MM.1S (cell line): ENCODE measurements around the gene SEMA6A.

ENCODE experiments used
- DNase-seq: peaks from one replicate; pipeline ENCODE4 v3.0.0-alpha.2; 2015
- H2AFZ ChIP-seq: fragments of 300-600 bp; sonication (generic); 2 replicates; pipeline ENCODE4 v1.6.0; 2016; ENCODE audit warnings: antibody characterized with exemption, low read length
- H3F3A ChIP-seq: fragments of 300-600 bp; sonication (generic); 2 replicates; pipeline ENCODE4 v1.6.1; 2016; ENCODE audit warnings: mild to moderate bottlenecking, antibody characterized with exemption, low read length, moderate library complexity, mixed read lengths; ENCODE audit not compliant: insufficient read depth
- H3K27ac ChIP-seq: fragments of 300-600 bp; sonication (generic); 2 replicates; pipeline ENCODE4 v1.5.1; 2016; ENCODE audit warnings: mild to moderate bottlenecking, low read length
- H3K27me3 ChIP-seq: fragments of 300-600 bp; sonication (generic); replicated peaks from 2 replicates; pipeline ENCODE4 v1.6.0; 2016; ENCODE audit warnings: low read length; ENCODE audit not compliant: insufficient read depth
- H3K36me3 ChIP-seq: fragments of 300-600 bp; sonication (generic); replicated peaks from 2 replicates; pipeline ENCODE4 v1.6.1; 2016; ENCODE audit warnings: mild to moderate bottlenecking, low read length, mixed read lengths; ENCODE audit not compliant: insufficient read depth
- H3K4me1 ChIP-seq: fragments of 300-600 bp; sonication (generic); 2 replicates; pipeline ENCODE4 v1.6.1; 2016; ENCODE audit warnings: low read length, mixed read lengths
- H3K4me2 ChIP-seq: fragments of 300-600 bp; sonication (generic); 2 replicates; pipeline ENCODE4 v1.6.0; 2016; ENCODE audit warnings: low read depth, low read length
- H3K4me3 ChIP-seq: fragments of 300-600 bp; sonication (generic); 2 replicates; pipeline ENCODE4 v1.5.1; 2016; ENCODE audit warnings: low read length, mixed read lengths
- H3K79me2 ChIP-seq: fragments of 300-600 bp; sonication (generic); 2 replicates; pipeline ENCODE4 v1.6.1; 2016; ENCODE audit warnings: mixed run types, low read length, mixed read lengths
- H3K9ac ChIP-seq: fragments of 300-600 bp; sonication (generic); 2 replicates; pipeline ENCODE4 v1.6.1; 2016; ENCODE audit warnings: low read length, mixed read lengths
- H3K9me2 ChIP-seq: fragments of 300-600 bp; sonication (generic); replicated peaks from 2 replicates; pipeline ENCODE4 v1.6.1; 2016; ENCODE audit warnings: mild to moderate bottlenecking, low read length, mixed read lengths; ENCODE audit not compliant: insufficient read depth
- H3K9me3 ChIP-seq: fragments of 300-600 bp; sonication (generic); replicated peaks from 2 replicates; pipeline ENCODE4 v1.6.1; 2016; ENCODE audit warnings: mild to moderate bottlenecking, low read length, mixed read lengths; ENCODE audit not compliant: insufficient read depth
- H4K20me1 ChIP-seq: fragments of 300-600 bp; sonication (generic); 2 replicates; pipeline ENCODE4 v1.6.1; 2016; ENCODE audit warnings: mild to moderate bottlenecking, low read length, moderate library complexity, mixed read lengths; ENCODE audit not compliant: insufficient read depth
- EZH2 ChIP-seq: fragments of 300-600 bp; sonication (generic); optimal IDR thresholded peaks from 2 replicates; pipeline ENCODE3; 2017; ENCODE audit warnings: low read depth, mild to moderate bottlenecking, antibody characterized with exemption, low read length, mixed read lengths
- EZH2phosphoT487 ChIP-seq: fragments of 300-600 bp; sonication (generic); IDR thresholded peaks from 2 replicates; pipeline ENCODE4 v1.6.1; 2018; ENCODE audit warnings: antibody characterized with exemption, low read length
- TF ChIP-seq, protein P1 (sequence below): fragments of 300-600 bp; sonication (generic); IDR thresholded peaks from 2 replicates; pipeline ENCODE4 v1.5.1; 2016; ENCODE audit warnings: antibody characterized with exemption, low read length, mixed read lengths

SEMA6A gene, protein sequence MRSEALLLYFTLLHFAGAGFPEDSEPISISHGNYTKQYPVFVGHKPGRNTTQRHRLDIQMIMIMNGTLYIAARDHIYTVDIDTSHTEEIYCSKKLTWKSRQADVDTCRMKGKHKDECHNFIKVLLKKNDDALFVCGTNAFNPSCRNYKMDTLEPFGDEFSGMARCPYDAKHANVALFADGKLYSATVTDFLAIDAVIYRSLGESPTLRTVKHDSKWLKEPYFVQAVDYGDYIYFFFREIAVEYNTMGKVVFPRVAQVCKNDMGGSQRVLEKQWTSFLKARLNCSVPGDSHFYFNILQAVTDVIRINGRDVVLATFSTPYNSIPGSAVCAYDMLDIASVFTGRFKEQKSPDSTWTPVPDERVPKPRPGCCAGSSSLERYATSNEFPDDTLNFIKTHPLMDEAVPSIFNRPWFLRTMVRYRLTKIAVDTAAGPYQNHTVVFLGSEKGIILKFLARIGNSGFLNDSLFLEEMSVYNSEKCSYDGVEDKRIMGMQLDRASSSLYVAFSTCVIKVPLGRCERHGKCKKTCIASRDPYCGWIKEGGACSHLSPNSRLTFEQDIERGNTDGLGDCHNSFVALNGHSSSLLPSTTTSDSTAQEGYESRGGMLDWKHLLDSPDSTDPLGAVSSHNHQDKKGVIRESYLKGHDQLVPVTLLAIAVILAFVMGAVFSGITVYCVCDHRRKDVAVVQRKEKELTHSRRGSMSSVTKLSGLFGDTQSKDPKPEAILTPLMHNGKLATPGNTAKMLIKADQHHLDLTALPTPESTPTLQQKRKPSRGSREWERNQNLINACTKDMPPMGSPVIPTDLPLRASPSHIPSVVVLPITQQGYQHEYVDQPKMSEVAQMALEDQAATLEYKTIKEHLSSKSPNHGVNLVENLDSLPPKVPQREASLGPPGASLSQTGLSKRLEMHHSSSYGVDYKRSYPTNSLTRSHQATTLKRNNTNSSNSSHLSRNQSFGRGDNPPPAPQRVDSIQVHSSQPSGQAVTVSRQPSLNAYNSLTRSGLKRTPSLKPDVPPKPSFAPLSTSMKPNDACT

DNA sequence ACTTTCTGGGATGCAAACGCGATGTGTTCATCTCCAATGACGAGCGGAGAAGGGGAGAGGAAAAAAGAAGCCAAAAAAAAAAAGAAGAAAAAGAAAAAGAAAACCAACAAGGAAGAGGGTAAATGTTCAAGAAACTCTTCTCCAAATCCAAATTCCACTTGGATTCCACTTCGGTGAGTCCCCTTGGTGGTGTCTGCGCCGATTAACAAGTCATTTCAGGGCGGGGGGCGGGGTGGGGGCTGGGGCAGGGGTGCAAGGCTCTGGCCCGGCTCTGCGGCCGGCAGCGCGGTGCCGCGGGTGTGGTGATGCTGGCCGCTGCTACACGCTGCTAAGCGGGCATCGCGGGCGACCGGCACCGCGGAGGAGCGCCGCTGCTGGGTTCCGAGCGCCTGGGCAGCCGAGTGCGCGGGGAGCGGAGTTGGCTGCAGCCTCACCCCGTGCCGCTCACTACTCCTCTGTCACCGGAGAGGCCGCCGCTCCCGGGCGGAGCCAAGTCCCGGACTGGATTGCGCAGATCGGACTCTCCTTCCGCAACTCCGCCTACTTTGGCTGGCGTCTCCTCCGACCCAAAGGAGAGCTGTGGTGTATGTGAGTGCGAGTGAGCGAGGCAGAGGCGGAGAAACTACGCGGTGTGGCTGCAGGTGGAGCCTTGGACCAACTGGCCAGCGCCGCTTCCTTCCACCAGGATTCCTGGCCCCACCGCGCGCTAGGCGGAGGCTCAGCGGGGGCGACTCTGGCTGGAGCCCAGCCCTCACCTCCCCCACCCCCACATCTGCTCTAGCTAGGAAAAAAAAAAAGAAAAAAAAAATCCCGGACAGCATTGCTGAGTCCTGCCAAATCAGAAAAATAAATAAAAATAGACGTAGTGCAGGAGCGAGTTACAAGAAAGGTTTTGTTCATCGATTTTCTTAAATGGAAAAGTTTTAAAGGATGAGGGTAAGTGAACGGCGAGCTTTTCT is at the start of gene SEMA6A:
SEMA6A (minus strand) TSS at position 457 of the 959 bp plus-strand sequence. CDS start 69,879 bp downstream, outside the sequence.
- Histone ChIP-seq H3K4me2 (peak within 1 kb of the TSS; percentile 89), H3K79me2 (no peaks in the 10 kb centered on the region), H2AFZ (peak within 1 kb of the TSS; percentile 50)

DNA sequence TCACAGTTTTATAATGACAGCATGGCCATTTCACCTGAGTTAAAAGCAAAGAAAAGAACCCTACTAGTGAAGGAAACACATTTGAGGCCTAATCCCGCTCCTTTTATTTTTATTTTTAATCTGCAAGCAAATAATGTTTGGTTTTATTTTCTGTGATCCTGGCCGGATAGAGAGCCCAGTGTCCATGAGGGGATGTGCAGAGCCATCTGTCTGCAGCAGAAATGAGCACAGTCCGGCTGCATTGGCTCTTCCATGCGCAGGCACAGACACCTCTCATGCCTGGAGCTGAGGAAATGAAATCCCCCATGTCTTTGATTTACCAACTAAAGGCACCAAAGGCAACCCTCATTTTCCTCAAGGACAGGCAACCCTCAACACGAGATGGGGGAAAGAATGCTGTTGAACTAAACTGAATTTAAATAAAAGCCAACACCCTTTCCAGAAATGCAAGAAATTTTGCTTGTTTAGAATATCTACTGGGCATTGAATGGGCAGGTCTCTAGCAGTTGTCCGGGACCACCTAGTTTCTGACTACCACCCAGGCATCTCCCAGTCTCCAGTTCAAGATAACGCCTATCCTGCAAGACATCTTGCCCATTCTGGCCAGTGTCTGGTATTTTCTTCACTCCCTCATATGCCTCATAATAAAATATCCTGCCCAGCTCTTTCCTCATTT is 47.9 kb upstream of the SEMA6A start:
- Histone ChIP-seq H3K27ac (no peak overlapping the region), H3K79me2 (no peaks in the 10 kb centered on the region), H3K9me3 (no peaks in the 10 kb centered on the region), H2AFZ (no peak overlapping the region), H3K9me2 (no peaks in the 10 kb centered on the region), H3K4me1 (no peaks in the 10 kb centered on the region), H3F3A (no peaks in the 10 kb centered on the region), H3K4me2 (no peak overlapping the region), H4K20me1 (no peaks in the 10 kb centered on the region), H3K36me3 (no peaks in the 10 kb centered on the region), H3K27me3 (no peaks in the 10 kb centered on the region), H3K4me3 (no peak overlapping the region), H3K9ac (no peak overlapping the region)
- no peak for DNase-seq
- TF ChIP-seq, protein P1, sequence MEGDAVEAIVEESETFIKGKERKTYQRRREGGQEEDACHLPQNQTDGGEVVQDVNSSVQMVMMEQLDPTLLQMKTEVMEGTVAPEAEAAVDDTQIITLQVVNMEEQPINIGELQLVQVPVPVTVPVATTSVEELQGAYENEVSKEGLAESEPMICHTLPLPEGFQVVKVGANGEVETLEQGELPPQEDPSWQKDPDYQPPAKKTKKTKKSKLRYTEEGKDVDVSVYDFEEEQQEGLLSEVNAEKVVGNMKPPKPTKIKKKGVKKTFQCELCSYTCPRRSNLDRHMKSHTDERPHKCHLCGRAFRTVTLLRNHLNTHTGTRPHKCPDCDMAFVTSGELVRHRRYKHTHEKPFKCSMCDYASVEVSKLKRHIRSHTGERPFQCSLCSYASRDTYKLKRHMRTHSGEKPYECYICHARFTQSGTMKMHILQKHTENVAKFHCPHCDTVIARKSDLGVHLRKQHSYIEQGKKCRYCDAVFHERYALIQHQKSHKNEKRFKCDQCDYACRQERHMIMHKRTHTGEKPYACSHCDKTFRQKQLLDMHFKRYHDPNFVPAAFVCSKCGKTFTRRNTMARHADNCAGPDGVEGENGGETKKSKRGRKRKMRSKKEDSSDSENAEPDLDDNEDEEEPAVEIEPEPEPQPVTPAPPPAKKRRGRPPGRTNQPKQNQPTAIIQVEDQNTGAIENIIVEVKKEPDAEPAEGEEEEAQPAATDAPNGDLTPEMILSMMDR, result no peak
- no peak for TF ChIP-seq EZH2
- TF ChIP-seq EZH2phosphoT487, result no peak

More for the DNA sequence above, at the start of gene SEMA6A:
- Histone ChIP-seq H3K9me3 (no peaks in the 10 kb centered on the region), H3K9me2 (no peaks in the 10 kb centered on the region), H3K4me1 (peaks cover 8% of the 10 kb centered on the region; the same call in 1 of the 2 replicates), H3K9ac (peak within 1 kb of the TSS; percentile 17; the same call in 1 of the 2 replicates), H3F3A (peaks cover 14% of the 10 kb centered on the region), H3K4me3 (peak within 1 kb of the TSS; percentile 67), H3K36me3 (no peaks in the 10 kb centered on the region), H3K27me3 (peaks cover 17% of the 10 kb centered on the region), H4K20me1 (no peaks in the 10 kb centered on the region), H3K27ac (no peak within 1 kb of the TSS)
- peak; percentile 92 for DNase-seq
- TF ChIP-seq EZH2 (no peak), EZH2phosphoT487 (no peak)
- TF ChIP-seq, protein P1, result no peak
